Ishikawa (cell line): ENCODE data around the gene MGLL.

ENCODE experiments used
- CEBPB ChIP-seq: IDR thresholded peaks from 2 replicates; pipeline ENCODE4 v1.6.1; 2012
- CREB1 ChIP-seq: IDR thresholded peaks from 2 replicates; pipeline ENCODE4 v1.6.1; 2012; ENCODE audit warnings: low read depth
- EGR1 ChIP-seq: IDR thresholded peaks from 2 replicates; pipeline ENCODE4 v1.6.1; 2012
- EP300 ChIP-seq: IDR thresholded peaks from 2 replicates; pipeline ENCODE4 v1.6.1; 2012; ENCODE audit warnings: borderline replicate concordance
- FOXM1 ChIP-seq: IDR thresholded peaks from 2 replicates; pipeline ENCODE4 v1.6.1; 2012; ENCODE audit warnings: low read depth, borderline replicate concordance
- MAX ChIP-seq: IDR thresholded peaks from 2 replicates; pipeline ENCODE4 v1.6.1; 2012
- NFIC ChIP-seq: IDR thresholded peaks from 2 replicates; pipeline ENCODE4 v1.6.1; 2012
- RAD21 ChIP-seq: IDR thresholded peaks from 2 replicates; pipeline ENCODE4 v1.6.1; 2012; ENCODE audit warnings: low read depth
- REST ChIP-seq: IDR thresholded peaks from 2 replicates; pipeline ENCODE4 v1.6.1; 2012; ENCODE audit warnings: low read depth, mild to moderate bottlenecking
- TAF1 ChIP-seq: IDR thresholded peaks from 2 replicates; pipeline ENCODE4 v1.6.1; 2012; ENCODE audit warnings: low read depth, mild to moderate bottlenecking
- TCF12 ChIP-seq: IDR thresholded peaks from 2 replicates; pipeline ENCODE4 v1.6.1; 2012; ENCODE audit warnings: low read depth
- TEAD4 ChIP-seq: IDR thresholded peaks from 2 replicates; pipeline ENCODE4 v1.6.1; 2012
- USF1 ChIP-seq: IDR thresholded peaks from 2 replicates; pipeline ENCODE4 v1.6.1; 2012
- YY1 ChIP-seq: IDR thresholded peaks from 2 replicates; pipeline ENCODE4 v1.6.1; 2012; ENCODE audit warnings: low read depth
- ZBTB7A ChIP-seq: IDR thresholded peaks from 2 replicates; pipeline ENCODE4 v1.6.1; 2012; ENCODE audit warnings: low read depth

MGLL gene

GRCh38 chr3:127706312-127706711 lies 116.0 kb downstream of the MGLL start:
- TF ChIP-seq EP300 (no peak), CREB1 (no peak), ZBTB7A (no peak), CEBPB (no peak), REST (no peak), FOXM1 (no peak), TCF12 (no peak), TEAD4 (no peak)

GRCh38 chr3:127702151-127702578 lies 120.2 kb downstream of the MGLL start:
- TF ChIP-seq TAF1, result no peak
- TF ChIP-seq TCF12, result no peak
- no peak for TF ChIP-seq NFIC

GRCh38 chr3:127701280-127701911 lies 120.9 kb downstream of the MGLL start:
- TF ChIP-seq YY1 (no peak), EGR1 (no peak), REST (no peak), TAF1 (no peak), CREB1 (no peak), MAX (no peak), CEBPB (no peak), TEAD4 (no peak), USF1 (no peak), NFIC (no peak), RAD21 (no peak), EP300 (no peak), TCF12 (no peak), FOXM1 (no peak), ZBTB7A (no peak)

GRCh38 chr3:127700406-127700805 lies 121.9 kb downstream of the MGLL start:
- no peak for TF ChIP-seq MAX
- no peak for TF ChIP-seq RAD21
- no peak for TF ChIP-seq CREB1
- TF ChIP-seq TAF1, result no peak
- TF ChIP-seq USF1, result no peak
- TF ChIP-seq TCF12, result no peak
- no peak for TF ChIP-seq FOXM1
- no peak for TF ChIP-seq ZBTB7A
- TF ChIP-seq EP300, result no peak
- no peak for TF ChIP-seq CEBPB
- TF ChIP-seq NFIC, result no peak
- TF ChIP-seq YY1, result no peak
- no peak for TF ChIP-seq REST
- no peak for TF ChIP-seq EGR1
- no peak for TF ChIP-seq TEAD4
